WTC11 (cell line): Measurements from ENCODE around the gene INSL3. TPM values are rescaled to one million over a fixed set of nuclear protein-coding genes. Genes with fewer than 3 reads are reported as not detected.

Experiments
- ATAC-seq: fragments of 200-7000 bp; cut with Tn5 transposase; 2 replicates; pipeline ENCODE4 v1.10.0; 2021; ENCODE audit warnings: mild to moderate bottlenecking, moderate library complexity
- CTCF ChIA-PET: fragments of 300-600 bp; sonication (Branson Sonifier 250); formaldehyde crosslinking; loops from one replicate; lab custom pipeline; 2021; ENCODE audit warnings: antibody characterized with exemption; lab: Charles Lee
- POLR2A ChIA-PET: fragments of 350-600 bp; sonication (Branson Sonifier 250); formaldehyde crosslinking; loops from one replicate; lab custom pipeline; 2021; ENCODE audit warnings: antibody characterized with exemption; lab: Charles Lee
- DNase-seq: peaks from one replicate; pipeline ENCODE4 v3.0.0; 2021; ENCODE audit warnings: low spot score
- H3K27ac Mint-ChIP-seq: 2 replicates; pipeline ENCODE4 v1.8.0; 2021; ENCODE audit warnings: mixed read lengths
- H3K27me3 Mint-ChIP-seq: 2 replicates; pipeline ENCODE4 v1.8.0; 2021; ENCODE audit warnings: low read depth, mild to moderate bottlenecking, moderate library complexity, mixed read lengths
- H3K36me3 Mint-ChIP-seq: 2 replicates; pipeline ENCODE4 v1.8.0; 2021; ENCODE audit warnings: mixed read lengths
- H3K4me1 Mint-ChIP-seq: 2 replicates; pipeline ENCODE4 v1.8.0; 2022; ENCODE audit warnings: mixed read lengths
- H3K4me3 Mint-ChIP-seq: 2 replicates; pipeline ENCODE4 v1.8.0; 2021; ENCODE audit warnings: mild to moderate bottlenecking, moderate library complexity, mixed read lengths
- H3K9me3 Mint-ChIP-seq: 2 replicates; pipeline ENCODE4 v1.8.0; 2021; ENCODE audit warnings: mixed read lengths
- ARID4B ChIP-seq: sonication (generic); formaldehyde crosslinking; IDR thresholded peaks from 2 replicates; pipeline ENCODE4 v1.8.0; 2023; ENCODE audit warnings: missing genetic modification reagents, mild to moderate bottlenecking, borderline replicate concordance
- CREB1 ChIP-seq: sonication (generic); formaldehyde crosslinking; IDR thresholded peaks from 2 replicates; pipeline ENCODE4 v1.8.0; 2023; ENCODE audit warnings: mild to moderate bottlenecking, missing genetic modification reagents
- CREM ChIP-seq: sonication (generic); formaldehyde crosslinking; IDR thresholded peaks from 2 replicates; pipeline ENCODE4 v1.8.1; 2022; ENCODE audit warnings: mild to moderate bottlenecking, missing genetic modification reagents, moderate library complexity
- ERG ChIP-seq: fragments of 250-450 bp; sonication (Bioruptor Pico); IDR thresholded peaks from 2 replicates; pipeline ENCODE4 v1.8.0; 2021; ENCODE audit warnings: mild to moderate bottlenecking
- GTF2I ChIP-seq: fragments of 250-450 bp; sonication (Bioruptor Pico); conservative IDR thresholded peaks from 2 replicates; pipeline ENCODE4 v1.4.0; 2021; ENCODE audit warnings: mild to moderate bottlenecking
- KAT7 ChIP-seq: sonication (generic); formaldehyde crosslinking; IDR thresholded peaks from 2 replicates; pipeline ENCODE4 v1.8.1; 2023; ENCODE audit warnings: missing genetic modification reagents, mild to moderate bottlenecking, borderline replicate concordance
- TP53 ChIP-seq: sonication (generic); formaldehyde crosslinking; IDR thresholded peaks from 2 replicates; pipeline ENCODE4 v1.8.1; 2023; ENCODE audit warnings: mild to moderate bottlenecking, missing genetic modification reagents
- ZNF121 ChIP-seq: sonication (generic); formaldehyde crosslinking; IDR thresholded peaks from 2 replicates; pipeline ENCODE4 v1.8.0; 2023; ENCODE audit warnings: missing genetic modification reagents
- ZNF232 ChIP-seq: sonication (generic); formaldehyde crosslinking; IDR thresholded peaks from 2 replicates; pipeline ENCODE4 v1.8.0; 2022; ENCODE audit warnings: mild to moderate bottlenecking, missing genetic modification reagents
- ZNF263 ChIP-seq: sonication (generic); formaldehyde crosslinking; IDR thresholded peaks from 2 replicates; pipeline ENCODE4 v1.8.1; 2022; ENCODE audit warnings: low read depth, mild to moderate bottlenecking, moderate library complexity, missing genetic modification reagents
- total RNA-seq: library from RNA; stranded (reverse); gene quantifications from 3 replicates; pipeline ENCODE4 v1.2.3, GENCODE V29; 2021
- TF ChIP-seq, protein P1 (sequence below): sonication (generic); formaldehyde crosslinking; IDR thresholded peaks from 2 replicates; pipeline ENCODE4 v1.8.1; 2023; ENCODE audit warnings: mild to moderate bottlenecking, missing genetic modification reagents, moderate library complexity
- TF ChIP-seq, protein P2 (sequence below): sonication (generic); formaldehyde crosslinking; conservative IDR thresholded peaks from 2 replicates; pipeline ENCODE4 v1.8.1; 2022; ENCODE audit warnings: mild to moderate bottlenecking, missing genetic modification reagents
- TF ChIP-seq, protein P3 (sequence below): sonication (generic); formaldehyde crosslinking; conservative IDR thresholded peaks from 2 replicates; pipeline ENCODE4 v1.8.1; 2023; ENCODE audit warnings: mild to moderate bottlenecking, low read depth, missing genetic modification reagents, moderate library complexity
- TF ChIP-seq, protein P4 (sequence below): sonication (generic); formaldehyde crosslinking; IDR thresholded peaks from 2 replicates; pipeline ENCODE4 v1.8.0; 2022; ENCODE audit warnings: missing genetic modification reagents
- TF ChIP-seq, protein P5 (sequence below): sonication (generic); formaldehyde crosslinking; IDR thresholded peaks from 2 replicates; pipeline ENCODE4 v1.8.1; 2022; ENCODE audit warnings: missing genetic modification reagents, borderline replicate concordance

Gene INSL3
- total RNA-seq, 1 experiment from 2014 or later, result 0.79 TPM

DNA sequence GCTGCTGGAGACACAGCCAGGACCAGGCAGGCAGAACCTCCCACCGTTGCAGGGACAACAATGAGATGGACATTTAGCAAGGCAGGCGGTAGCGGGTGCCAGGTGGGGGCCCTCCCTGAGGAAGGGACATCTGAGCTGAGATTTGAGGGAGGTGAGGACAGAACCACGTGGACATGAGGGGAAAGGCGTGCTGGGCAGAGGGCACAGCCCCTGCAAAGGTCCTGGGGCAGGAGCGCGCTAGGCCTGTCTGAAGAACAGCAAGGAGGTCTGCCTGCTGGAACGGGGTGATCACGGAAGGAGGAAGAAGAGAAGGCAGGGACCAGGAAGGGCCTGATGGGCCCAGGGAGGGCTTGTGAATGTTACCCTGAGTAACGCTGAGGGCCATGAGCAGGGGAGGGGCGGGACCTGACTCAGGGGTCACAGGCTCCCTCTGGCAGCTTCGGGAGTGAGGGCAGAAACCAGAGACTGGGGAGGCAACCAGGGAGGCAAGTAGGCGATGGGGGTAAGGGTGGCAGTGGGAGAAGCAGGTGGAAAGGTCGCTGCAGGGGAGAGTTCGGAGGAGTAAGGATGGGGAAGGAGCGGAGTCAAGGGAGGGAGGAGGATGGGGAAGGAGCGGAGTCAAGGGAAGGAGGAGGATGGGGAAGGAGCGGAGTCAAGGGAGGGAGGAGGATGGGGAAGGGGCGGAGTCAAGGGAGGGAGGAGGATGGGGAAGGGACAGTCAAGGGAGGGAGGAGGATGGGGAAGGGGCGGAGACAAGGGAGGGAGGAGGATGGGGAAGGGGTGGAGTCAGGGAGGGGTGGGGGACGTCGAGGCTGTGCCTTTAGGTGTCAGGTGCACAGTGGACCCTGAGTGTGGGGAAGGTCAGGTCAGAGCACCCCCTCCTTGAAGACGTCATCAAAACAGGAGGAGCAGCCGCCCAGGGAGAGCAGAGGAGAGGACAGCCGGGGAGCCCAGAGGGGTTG is 42.1 kb downstream of the INSL3 start:
- ATAC-seq, result peak; percentile 5
- H3K4me3 Mint-ChIP-seq, result peak overlapping the region; percentile 83
- no peaks in the 10 kb centered on the region for H3K27me3 Mint-ChIP-seq
- POLR2A ChIA-PET, result no interaction called here
- peaks cover 6% of the 10 kb centered on the region for H3K36me3 Mint-ChIP-seq
- H3K9me3 Mint-ChIP-seq, result no peaks in the 10 kb centered on the region
- peak; percentile 69 for DNase-seq
- peaks cover 16% of the 10 kb centered on the region for H3K4me1 Mint-ChIP-seq
- TF ChIP-seq, protein P1, sequence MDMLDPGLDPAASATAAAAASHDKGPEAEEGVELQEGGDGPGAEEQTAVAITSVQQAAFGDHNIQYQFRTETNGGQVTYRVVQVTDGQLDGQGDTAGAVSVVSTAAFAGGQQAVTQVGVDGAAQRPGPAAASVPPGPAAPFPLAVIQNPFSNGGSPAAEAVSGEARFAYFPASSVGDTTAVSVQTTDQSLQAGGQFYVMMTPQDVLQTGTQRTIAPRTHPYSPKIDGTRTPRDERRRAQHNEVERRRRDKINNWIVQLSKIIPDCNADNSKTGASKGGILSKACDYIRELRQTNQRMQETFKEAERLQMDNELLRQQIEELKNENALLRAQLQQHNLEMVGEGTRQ (CRISPR knock-in tag), result 0 out of 2 replicates have a peak, but pooled peaks have one; percentile 28
- TF ChIP-seq, protein P2, sequence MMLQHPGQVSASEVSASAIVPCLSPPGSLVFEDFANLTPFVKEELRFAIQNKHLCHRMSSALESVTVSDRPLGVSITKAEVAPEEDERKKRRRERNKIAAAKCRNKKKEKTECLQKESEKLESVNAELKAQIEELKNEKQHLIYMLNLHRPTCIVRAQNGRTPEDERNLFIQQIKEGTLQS, result no peak
- TF ChIP-seq ARID4B (no peak), ZNF121 (peak; percentile 47; the same call in 1 of the 2 replicates), ZNF232 (CRISPR knock-in tag) (no peak), CREM (no peak), GTF2I (CRISPR knock-in tag) (peak; percentile 93), CREB1 (CRISPR knock-in tag) (no peak), ERG (CRISPR knock-in tag) (no peak), KAT7 (CRISPR knock-in tag) (no peak), ZNF263 (CRISPR knock-in tag) (peak; percentile 70), TP53 (CRISPR knock-in tag) (0 out of 2 replicates have a peak, but pooled peaks have one; percentile 27)
- TF ChIP-seq, protein P3, sequence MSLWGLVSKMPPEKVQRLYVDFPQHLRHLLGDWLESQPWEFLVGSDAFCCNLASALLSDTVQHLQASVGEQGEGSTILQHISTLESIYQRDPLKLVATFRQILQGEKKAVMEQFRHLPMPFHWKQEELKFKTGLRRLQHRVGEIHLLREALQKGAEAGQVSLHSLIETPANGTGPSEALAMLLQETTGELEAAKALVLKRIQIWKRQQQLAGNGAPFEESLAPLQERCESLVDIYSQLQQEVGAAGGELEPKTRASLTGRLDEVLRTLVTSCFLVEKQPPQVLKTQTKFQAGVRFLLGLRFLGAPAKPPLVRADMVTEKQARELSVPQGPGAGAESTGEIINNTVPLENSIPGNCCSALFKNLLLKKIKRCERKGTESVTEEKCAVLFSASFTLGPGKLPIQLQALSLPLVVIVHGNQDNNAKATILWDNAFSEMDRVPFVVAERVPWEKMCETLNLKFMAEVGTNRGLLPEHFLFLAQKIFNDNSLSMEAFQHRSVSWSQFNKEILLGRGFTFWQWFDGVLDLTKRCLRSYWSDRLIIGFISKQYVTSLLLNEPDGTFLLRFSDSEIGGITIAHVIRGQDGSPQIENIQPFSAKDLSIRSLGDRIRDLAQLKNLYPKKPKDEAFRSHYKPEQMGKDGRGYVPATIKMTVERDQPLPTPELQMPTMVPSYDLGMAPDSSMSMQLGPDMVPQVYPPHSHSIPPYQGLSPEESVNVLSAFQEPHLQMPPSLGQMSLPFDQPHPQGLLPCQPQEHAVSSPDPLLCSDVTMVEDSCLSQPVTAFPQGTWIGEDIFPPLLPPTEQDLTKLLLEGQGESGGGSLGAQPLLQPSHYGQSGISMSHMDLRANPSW, result 0 out of 2 replicates have a peak, but pooled peaks have one; percentile 39
- TF ChIP-seq, protein P4, sequence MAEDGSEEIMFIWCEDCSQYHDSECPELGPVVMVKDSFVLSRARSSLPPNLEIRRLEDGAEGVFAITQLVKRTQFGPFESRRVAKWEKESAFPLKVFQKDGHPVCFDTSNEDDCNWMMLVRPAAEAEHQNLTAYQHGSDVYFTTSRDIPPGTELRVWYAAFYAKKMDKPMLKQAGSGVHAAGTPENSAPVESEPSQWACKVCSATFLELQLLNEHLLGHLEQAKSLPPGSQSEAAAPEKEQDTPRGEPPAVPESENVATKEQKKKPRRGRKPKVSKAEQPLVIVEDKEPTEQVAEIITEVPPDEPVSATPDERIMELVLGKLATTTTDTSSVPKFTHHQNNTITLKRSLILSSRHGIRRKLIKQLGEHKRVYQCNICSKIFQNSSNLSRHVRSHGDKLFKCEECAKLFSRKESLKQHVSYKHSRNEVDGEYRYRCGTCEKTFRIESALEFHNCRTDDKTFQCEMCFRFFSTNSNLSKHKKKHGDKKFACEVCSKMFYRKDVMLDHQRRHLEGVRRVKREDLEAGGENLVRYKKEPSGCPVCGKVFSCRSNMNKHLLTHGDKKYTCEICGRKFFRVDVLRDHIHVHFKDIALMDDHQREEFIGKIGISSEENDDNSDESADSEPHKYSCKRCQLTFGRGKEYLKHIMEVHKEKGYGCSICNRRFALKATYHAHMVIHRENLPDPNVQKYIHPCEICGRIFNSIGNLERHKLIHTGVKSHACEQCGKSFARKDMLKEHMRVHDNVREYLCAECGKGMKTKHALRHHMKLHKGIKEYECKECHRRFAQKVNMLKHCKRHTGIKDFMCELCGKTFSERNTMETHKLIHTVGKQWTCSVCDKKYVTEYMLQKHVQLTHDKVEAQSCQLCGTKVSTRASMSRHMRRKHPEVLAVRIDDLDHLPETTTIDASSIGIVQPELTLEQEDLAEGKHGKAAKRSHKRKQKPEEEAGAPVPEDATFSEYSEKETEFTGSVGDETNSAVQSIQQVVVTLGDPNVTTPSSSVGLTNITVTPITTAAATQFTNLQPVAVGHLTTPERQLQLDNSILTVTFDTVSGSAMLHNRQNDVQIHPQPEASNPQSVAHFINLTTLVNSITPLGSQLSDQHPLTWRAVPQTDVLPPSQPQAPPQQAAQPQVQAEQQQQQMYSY (CRISPR knock-in tag), result no peak
- TF ChIP-seq, protein P5, sequence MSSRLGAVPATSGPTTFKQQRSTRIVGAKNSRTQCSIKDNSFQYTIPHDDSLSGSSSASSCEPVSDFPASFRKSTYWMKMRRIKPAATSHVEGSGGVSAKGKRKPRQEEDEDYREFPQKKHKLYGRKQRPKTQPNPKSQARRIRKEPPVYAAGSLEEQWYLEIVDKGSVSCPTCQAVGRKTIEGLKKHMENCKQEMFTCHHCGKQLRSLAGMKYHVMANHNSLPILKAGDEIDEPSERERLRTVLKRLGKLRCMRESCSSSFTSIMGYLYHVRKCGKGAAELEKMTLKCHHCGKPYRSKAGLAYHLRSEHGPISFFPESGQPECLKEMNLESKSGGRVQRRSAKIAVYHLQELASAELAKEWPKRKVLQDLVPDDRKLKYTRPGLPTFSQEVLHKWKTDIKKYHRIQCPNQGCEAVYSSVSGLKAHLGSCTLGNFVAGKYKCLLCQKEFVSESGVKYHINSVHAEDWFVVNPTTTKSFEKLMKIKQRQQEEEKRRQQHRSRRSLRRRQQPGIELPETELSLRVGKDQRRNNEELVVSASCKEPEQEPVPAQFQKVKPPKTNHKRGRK (CRISPR knock-in tag), result no peak
- H3K27ac Mint-ChIP-seq, result peak overlapping the region; percentile 60
- CTCF ChIA-PET, result interaction anchor here (0.6 to 2.7 kb wide), 7 partner anchors 13 to 549 kb away, joined by 3 to 6 read pairs (median 4); no protein-coding TSS in a partner anchor
